Measurements from ENCODE around the gene ZNF439. TPM values are rescaled to one million over a fixed set of nuclear protein-coding genes. Genes with fewer than 3 reads are reported as not detected.
"Not testable (repeated sequence)": the region's sequence is repeated elsewhere in the genome, so short reads cannot be mapped to it uniquely, and the experiment has no call there.

ZNF439 gene
- total RNA-seq, 4 donors from 2014 or later = 0.42 to 0.68 (median 0.46) TPM; not detected in 1

DNA sequence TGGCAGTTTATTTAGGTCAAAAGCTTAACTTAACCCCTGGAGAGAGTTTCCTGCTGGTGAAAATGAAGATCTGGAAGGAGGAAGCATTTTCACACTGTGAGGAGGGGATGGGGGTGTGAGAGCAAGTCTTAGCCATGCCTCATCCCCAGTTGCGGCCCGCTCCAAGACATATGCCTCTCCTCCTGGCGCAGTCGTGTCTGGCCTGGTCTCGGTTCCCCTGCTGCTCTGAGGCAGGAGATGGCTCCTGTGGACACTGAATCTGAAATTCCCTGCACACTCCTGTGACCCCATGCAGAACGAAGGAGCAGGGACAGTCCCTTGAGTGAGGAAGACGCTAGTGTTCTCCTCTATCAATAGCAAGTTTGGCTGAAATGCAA, 38.7 kb downstream of the ZNF439 start:
- in situ Hi-C loops (cut with MboI; ENCODE audit: low sequenced_read_pairs in 4 of 4) = loop anchor here in 1 of 4 donors (10.0 kb wide), 1 partner anchor 258 kb away; the partner anchor contains the start of gene ZNF20
- peaks cover 8% of the 10 kb centered on the region in 2 donors for H3K4me1 ChIP-seq
- DNase-seq (no peak), ATAC-seq (peak in 1 of 2 donors; percentile 30)
- peak overlapping the region; percentile 75 to 82 (median 80) for H3K27ac ChIP-seq
- no peaks in the 10 kb centered on the region for H3K36me3 ChIP-seq
- H3K27me3 ChIP-seq = no peaks in the 10 kb centered on the region
- peak overlapping the region; percentile 58 to 82 (median 76) for H3K4me3 ChIP-seq
- TF ChIP-seq, protein P1, sequence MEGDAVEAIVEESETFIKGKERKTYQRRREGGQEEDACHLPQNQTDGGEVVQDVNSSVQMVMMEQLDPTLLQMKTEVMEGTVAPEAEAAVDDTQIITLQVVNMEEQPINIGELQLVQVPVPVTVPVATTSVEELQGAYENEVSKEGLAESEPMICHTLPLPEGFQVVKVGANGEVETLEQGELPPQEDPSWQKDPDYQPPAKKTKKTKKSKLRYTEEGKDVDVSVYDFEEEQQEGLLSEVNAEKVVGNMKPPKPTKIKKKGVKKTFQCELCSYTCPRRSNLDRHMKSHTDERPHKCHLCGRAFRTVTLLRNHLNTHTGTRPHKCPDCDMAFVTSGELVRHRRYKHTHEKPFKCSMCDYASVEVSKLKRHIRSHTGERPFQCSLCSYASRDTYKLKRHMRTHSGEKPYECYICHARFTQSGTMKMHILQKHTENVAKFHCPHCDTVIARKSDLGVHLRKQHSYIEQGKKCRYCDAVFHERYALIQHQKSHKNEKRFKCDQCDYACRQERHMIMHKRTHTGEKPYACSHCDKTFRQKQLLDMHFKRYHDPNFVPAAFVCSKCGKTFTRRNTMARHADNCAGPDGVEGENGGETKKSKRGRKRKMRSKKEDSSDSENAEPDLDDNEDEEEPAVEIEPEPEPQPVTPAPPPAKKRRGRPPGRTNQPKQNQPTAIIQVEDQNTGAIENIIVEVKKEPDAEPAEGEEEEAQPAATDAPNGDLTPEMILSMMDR (IDR thresholded peaks at IDR 0.05 in 4 of 5, conservative IDR thresholded peaks at IDR 0.05 in 1 of 5) = no peak
- TF ChIP-seq POLR2A (IDR thresholded peaks at IDR 0.05) = no peak
- intact Hi-C loops (cut with DNase I; ENCODE audit: low total_unique reads) = loop anchor here (2.0 to 5.0 kb wide), 3 partner anchors 38 to 90 kb away; partner anchors contain the start of genes ZNF440, ZNF491 and ZNF700
- no peaks in the 10 kb centered on the region for H3K9me3 ChIP-seq

DNA sequence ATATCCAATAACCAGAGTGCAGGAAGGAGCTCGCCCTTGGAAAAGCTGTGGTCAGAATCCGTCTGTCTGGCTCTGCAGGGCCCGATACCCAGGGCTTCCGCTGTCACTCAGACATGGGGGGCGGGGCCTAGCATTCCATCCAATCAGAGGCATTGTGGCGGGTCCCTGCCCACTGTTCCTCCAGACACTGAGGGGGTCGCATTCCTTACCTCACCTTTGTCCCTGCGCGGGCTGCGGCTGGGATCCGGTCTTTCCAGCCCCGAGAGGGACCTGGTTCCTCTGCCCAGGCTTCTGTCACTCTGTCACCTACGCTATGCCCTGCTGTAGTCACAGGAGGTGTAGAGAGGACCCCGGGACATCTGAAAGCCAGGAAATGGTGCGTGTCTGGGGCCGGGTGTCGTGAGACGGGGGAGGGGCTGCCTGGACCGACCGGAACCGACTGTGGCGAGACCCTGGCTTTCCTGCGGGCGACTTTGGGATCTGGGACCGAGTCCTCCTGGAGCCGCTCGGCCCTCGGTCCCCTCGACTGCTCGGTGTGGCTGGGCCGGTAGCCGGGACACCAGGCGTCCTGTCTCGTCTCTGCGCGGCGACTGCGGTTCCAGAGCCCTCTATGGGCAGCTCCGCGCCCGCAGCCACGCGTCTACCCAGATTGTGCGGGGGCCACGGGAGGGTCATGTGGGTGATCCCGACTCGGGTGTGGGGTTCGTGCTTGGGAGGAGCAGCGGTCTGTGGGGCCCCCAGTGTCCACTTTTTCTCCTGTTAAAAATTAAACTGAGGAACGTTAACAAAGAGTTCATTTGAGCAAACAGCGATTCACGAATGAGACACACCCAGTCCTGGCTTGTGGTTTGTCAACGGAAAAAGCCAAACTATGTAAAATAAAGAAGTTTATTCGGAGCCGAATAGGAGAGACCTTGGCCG, 39.3 kb downstream of the ZNF439 start, which contains the start of gene ZNF69:
Gene ZNF69, plus strand, starts transcription at position 172 of the 921 bp plus-strand sequence. Its CDS starts 142 bp downstream, at position 314.
- H3K4me3 ChIP-seq = peak within 1 kb of the TSS; percentile 58 to 82 (median 76)
- no peak for TF ChIP-seq POLR2A (IDR thresholded peaks at IDR 0.05)
- TF ChIP-seq, protein P1 (IDR thresholded peaks at IDR 0.05 in 4 of 5, conservative IDR thresholded peaks at IDR 0.05 in 1 of 5) = peak in 4 of 5 experiments; percentile 18 to 54 (median 34)
- H3K27me3 ChIP-seq = no peaks in the 10 kb centered on the region
- peak; percentile 67 to 70 for DNase-seq
- H3K9me3 ChIP-seq = no peaks in the 10 kb centered on the region
- H3K36me3 ChIP-seq = no peaks in the 10 kb centered on the region
- intact Hi-C loops (cut with DNase I; ENCODE audit: low total_unique reads) (loop anchor here (2.0 to 5.0 kb wide), 3 partner anchors 37 to 91 kb away; partner anchors contain the start of genes ZNF440, ZNF491 and ZNF700), in situ Hi-C loops (cut with MboI; ENCODE audit: low sequenced_read_pairs in 4 of 4) (loop anchor here in 1 of 4 donors (10.0 kb wide), 1 partner anchor 257 kb away; the partner anchor contains the start of gene ZNF20)
- peaks cover 8% of the 10 kb centered on the region in 2 donors for H3K4me1 ChIP-seq
- peak; percentile 94 to 95 for ATAC-seq
- H3K27ac ChIP-seq = peak within 1 kb of the TSS; percentile 75 to 82 (median 80)

DNA sequence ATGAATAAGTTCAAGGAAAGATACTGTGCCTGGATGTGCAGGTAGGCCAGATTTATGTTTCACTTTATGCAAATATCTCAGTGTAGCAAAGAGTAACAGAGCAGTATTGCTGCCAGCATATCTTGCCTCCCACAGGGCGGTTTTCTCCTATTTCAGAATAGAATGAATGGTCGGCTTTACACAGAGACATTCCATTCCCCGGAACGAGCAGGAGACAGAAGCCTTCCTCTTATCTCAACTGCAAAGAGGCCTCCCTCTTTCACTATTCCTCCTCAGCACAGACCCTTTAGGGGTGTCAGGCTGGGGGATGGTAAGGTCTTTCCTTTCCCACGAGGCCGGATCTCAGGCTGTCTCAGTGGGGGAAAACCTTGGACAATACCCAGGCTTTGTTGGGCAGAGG, 41.4 kb downstream of the ZNF439 start:
- in situ Hi-C loops (cut with MboI; ENCODE audit: low sequenced_read_pairs in 4 of 4) (loop anchor here in 1 of 4 donors (10.0 kb wide), 1 partner anchor 255 kb away; the partner anchor contains the start of gene ZNF20), intact Hi-C loops (cut with DNase I; ENCODE audit: low total_unique reads) (loop anchor here (5.0 kb wide), 2 partner anchors 78 to 93 kb away; partner anchors contain the start of genes ZNF440 and ZNF491)
- not testable (repeated sequence) for ATAC-seq

DNA sequence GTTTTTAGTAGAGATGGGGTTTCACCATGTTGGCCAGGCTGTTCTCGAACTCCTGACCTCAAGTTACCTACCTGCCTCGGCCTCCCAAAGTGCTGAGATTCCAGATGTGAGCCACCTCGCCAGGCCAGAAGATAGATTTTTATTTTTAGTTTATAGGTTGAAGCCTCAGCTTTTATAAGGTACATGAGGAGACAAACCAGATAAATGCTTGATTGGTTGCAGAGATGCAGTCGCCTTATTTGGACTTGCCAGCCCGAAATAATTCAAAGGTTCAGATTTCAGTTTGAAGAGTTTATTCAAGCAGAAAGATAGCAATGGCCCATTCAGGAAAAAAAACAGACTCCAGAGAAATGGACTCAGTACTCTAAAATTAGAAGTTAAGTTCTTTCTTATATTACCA, 42.1 kb downstream of the ZNF439 start:
- no peaks in the 10 kb centered on the region for H3K36me3 ChIP-seq
- intact Hi-C loops (cut with DNase I; ENCODE audit: low total_unique reads) = no loop called here
- ATAC-seq = no peak
- TF ChIP-seq, protein P1 (IDR thresholded peaks at IDR 0.05 in 4 of 5, conservative IDR thresholded peaks at IDR 0.05 in 1 of 5) = no peak
- TF ChIP-seq POLR2A (IDR thresholded peaks at IDR 0.05) = no peak
- H3K27me3 ChIP-seq = no peaks in the 10 kb centered on the region
- no peaks in the 10 kb centered on the region for H3K9me3 ChIP-seq
- H3K4me3 ChIP-seq = no peak overlapping the region
- in situ Hi-C loops (cut with MboI; ENCODE audit: low sequenced_read_pairs in 4 of 4) = no loop called here
- DNase-seq = no peak
- peaks cover 8% of the 10 kb centered on the region in 2 donors for H3K4me1 ChIP-seq
- H3K27ac ChIP-seq = no peak overlapping the region

More for the DNA sequence above, 41.4 kb downstream of the ZNF439 start:
- not testable (repeated sequence) for H3K27ac ChIP-seq, H3K27me3 ChIP-seq, DNase-seq, H3K4me3 ChIP-seq, H3K9me3 ChIP-seq, H3K36me3 ChIP-seq, H3K4me1 ChIP-seq

DNA sequence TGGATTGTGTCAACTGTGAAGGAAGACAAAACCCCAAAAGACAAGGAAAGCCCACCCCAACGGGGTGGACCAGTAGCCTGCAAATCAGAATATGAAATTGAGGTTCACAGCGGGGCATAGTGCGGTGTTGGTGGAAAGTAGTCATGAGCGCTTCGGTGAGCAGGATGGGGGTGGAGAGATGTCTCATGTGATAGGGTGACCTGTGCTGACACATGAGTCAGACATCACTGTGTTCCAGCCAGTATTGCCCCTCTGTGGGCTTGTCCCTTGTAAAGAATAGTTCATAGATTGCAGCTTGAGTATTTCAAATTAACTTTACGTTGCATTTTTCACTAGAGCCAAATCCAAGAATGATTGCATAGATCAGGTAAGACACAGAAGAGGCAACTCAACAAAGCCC, 46.3 kb downstream of the ZNF439 start:
- TF ChIP-seq POLR2A (IDR thresholded peaks at IDR 0.05) = no peak
- TF ChIP-seq, protein P1 (IDR thresholded peaks at IDR 0.05 in 4 of 5, conservative IDR thresholded peaks at IDR 0.05 in 1 of 5) = no peak
- H3K4me3 ChIP-seq = no peak overlapping the region
- no peak for DNase-seq
- no peaks in the 10 kb centered on the region for H3K27me3 ChIP-seq
- no peaks in the 10 kb centered on the region for H3K4me1 ChIP-seq
- H3K9me3 ChIP-seq = peaks cover 0 to 10% (median 0%) of the 10 kb centered on the region in 3 donors
- in situ Hi-C loops (cut with MboI; ENCODE audit: low sequenced_read_pairs in 4 of 4) = no loop called here
- no peak overlapping the region for H3K27ac ChIP-seq
- ATAC-seq = no peak
- intact Hi-C loops (cut with DNase I; ENCODE audit: low total_unique reads) = no loop called here
- no peaks in the 10 kb centered on the region for H3K36me3 ChIP-seq
